VCaP (cell line): ENCODE measurements around the gene TNNT1.

Experiments
- H3K27ac ChIP-seq: fragments of 450-650 bp; 2 replicates; pipeline ENCODE4 v1.5.1; 2017
- CTCF ChIP-seq: fragments of 450-650 bp; conservative IDR thresholded peaks from 2 replicates; pipeline ENCODE4 v1.5.1; 2017; ENCODE audit warnings: mild to moderate bottlenecking, moderate library complexity

TNNT1 gene

GRCh38 chr19:55099557-55100506 lies 49.2 kb downstream of the TNNT1 start:
- TF ChIP-seq CTCF = 0 out of 2 replicates have a peak, but pooled peaks have one; percentile 16
- no peak overlapping the region for H3K27ac ChIP-seq

- no peak overlapping the region for H3K27ac ChIP-seq
- no peak for TF ChIP-seq CTCF
Observed at GRCh38 chr19:55098716-55099556, 50.1 kb downstream of the TNNT1 start.

- no peak overlapping the region for H3K27ac ChIP-seq
- TF ChIP-seq CTCF = no peak
Observed at GRCh38 chr19:55097864-55098715, 50.9 kb downstream of the TNNT1 start.

DNA sequence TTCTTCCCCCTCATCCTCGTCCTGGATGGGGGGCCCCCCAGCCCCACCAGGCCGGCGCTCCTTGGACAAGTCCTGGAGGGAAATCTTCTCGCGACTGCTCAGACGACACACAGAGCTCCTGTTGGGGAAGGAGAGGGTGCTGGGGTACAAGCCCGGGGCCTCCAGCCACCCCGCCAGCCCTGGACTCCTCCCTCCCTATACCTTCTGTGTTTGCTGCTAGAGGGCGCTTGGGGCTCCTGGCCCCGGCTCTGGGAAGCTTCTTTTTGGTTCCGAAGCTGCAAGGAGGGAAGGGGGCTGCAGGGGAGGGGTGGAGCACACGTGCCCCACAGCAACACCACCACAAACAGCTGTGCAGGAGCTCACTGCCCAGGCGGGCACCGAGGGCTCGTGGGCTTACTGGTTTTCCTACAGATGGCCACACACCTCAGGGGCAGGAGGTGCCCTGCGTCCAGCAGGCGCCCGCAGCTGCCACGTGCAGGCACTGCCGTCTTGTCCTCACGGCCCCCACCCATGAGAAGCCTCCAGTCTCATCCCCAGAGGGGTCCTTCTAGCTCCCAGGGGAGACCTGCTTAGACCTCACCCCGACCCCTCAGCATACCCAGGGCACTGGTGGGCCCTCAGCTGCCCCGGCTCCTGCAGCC lies 52.8 kb downstream of the TNNT1 start:
- no peak overlapping the region for H3K27ac ChIP-seq
- no peak for TF ChIP-seq CTCF

DNA sequence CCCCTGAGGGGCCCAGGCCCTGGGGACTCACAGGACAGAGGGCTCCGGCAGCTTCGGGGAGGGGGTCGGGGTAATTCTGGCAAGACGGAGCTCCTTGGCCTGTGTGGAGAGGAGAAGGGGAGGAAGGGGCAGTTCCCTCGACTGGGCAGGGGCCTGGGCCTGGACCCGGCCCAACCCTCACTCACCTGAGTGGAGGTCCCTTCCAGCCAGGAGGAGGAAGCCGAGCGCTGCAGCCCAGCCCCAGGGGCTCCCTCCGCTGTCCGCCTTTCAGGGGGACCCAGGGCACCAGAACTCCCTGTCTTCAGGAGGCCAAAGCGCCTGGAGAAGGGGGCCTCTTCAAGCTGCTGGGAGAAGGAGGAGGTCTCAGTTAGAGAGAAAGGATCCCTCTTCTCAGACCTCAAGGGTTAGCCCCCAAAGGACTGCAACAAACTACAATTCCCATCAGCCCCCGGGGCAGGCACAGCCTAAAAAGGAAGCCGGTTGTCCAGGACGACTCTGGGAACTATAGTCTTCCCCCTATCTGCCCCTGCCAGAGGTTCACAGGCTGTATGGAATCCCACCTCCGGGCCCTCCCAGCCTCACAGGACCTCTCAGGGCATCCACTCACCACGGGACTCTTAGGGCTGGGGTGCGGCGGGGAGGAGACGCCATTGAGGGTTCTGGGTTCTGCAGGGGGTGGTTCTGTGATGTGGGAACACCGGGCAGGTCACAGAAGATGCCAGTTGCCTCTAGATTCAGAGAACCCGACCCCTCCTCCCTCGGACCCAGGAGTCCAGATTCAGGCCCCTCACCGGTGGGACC lies 53.5 kb downstream of the TNNT1 start:
- no peak overlapping the region for H3K27ac ChIP-seq
- TF ChIP-seq CTCF = no peak

- TF ChIP-seq CTCF = no peak
- no peak overlapping the region for H3K27ac ChIP-seq
Observed at GRCh38 chr19:55094456-55095259, 54.3 kb downstream of the TNNT1 start.
